ENCODE measurements around the gene FOXP1.
A peak's percentile ranks its signal among the peaks of the same experiment; 100 is the strongest.
"Not testable (repeated sequence)": the region's sequence is repeated elsewhere in the genome, so short reads cannot be mapped to it uniquely, and the experiment has no call there.

The FOXP1 gene

GRCh38 chr3:71042759-71043158 lies 540.8 kb downstream of the FOXP1 start:
- no peak for DNase-seq

GRCh38 chr3:71041371-71041770 lies 542.2 kb downstream of the FOXP1 start:
- DNase-seq, result no peak

GRCh38 chr3:71039332-71039731 lies 544.2 kb downstream of the FOXP1 start:
- no peak for DNase-seq

- no peak for DNase-seq
Observed at GRCh38 chr3:71037775-71038174, 545.8 kb downstream of the FOXP1 start.

GRCh38 chr3:71035886-71036285 lies 547.6 kb downstream of the FOXP1 start:
- no peak for DNase-seq

GRCh38 chr3:71035314-71035713 lies 548.2 kb downstream of the FOXP1 start:
- DNase-seq, result no peak

- no peak for DNase-seq
Observed at GRCh38 chr3:71033681-71034220, 549.8 kb downstream of the FOXP1 start.

- DNase-seq, result no peak
Observed at GRCh38 chr3:71031914-71032521, 551.5 kb downstream of the FOXP1 start.

GRCh38 chr3:71031181-71031580 lies 552.3 kb downstream of the FOXP1 start:
- DNase-seq, result no peak

GRCh38 chr3:71030748-71031147 lies 552.8 kb downstream of the FOXP1 start:
- no peak for DNase-seq

- DNase-seq, result no peak
Observed at GRCh38 chr3:71029770-71030169, 553.8 kb downstream of the FOXP1 start.

- DNase-seq, result no peak
Observed at GRCh38 chr3:71028802-71029201, 554.7 kb downstream of the FOXP1 start.

GRCh38 chr3:71028184-71028583 lies 555.3 kb downstream of the FOXP1 start:
- DNase-seq, result no peak

GRCh38 chr3:71026634-71027578 lies 556.6 kb downstream of the FOXP1 start:
- peak; percentile 44 for DNase-seq

- no peak for DNase-seq
Observed at GRCh38 chr3:71025516-71025915, 558.0 kb downstream of the FOXP1 start.

GRCh38 chr3:71025010-71025409 lies 558.5 kb downstream of the FOXP1 start:
- DNase-seq, result no peak

- no peak for DNase-seq
Observed at GRCh38 chr3:71022551-71023335, 560.8 kb downstream of the FOXP1 start.

GRCh38 chr3:71018799-71019198 lies 564.7 kb downstream of the FOXP1 start:
- no peak for DNase-seq

GRCh38 chr3:71016178-71016845 lies 567.2 kb downstream of the FOXP1 start:
- DNase-seq, result no peak

- DNase-seq, result not testable (repeated sequence)
Observed at GRCh38 chr3:71014616-71015015, 568.9 kb downstream of the FOXP1 start.

- DNase-seq, result no peak
Observed at GRCh38 chr3:71012971-71013370, 570.6 kb downstream of the FOXP1 start.

- DNase-seq, result no peak
Observed at GRCh38 chr3:71011565-71012287, 571.8 kb downstream of the FOXP1 start.
